ENCODE results near the gene CHRM4.

- TF ChIP-seq CTCF (conservative IDR thresholded peaks at IDR 0.05; ENCODE audit: low read length) (no peak), EZH2phosphoT487 (IDR thresholded peaks at IDR 0.05; ENCODE audit: borderline replicate concordance) (no peak)
These were observed 30.7 kb downstream of the CHRM4 start for GRCh38 chr11:46360878-46361277.
